Measurements from ENCODE around the gene KIF16B.

GRCh38 chr20:16363506-16364319 is 209.5 kb downstream of the KIF16B start:
- TF ChIP-seq CTCF (conservative IDR thresholded peaks at IDR 0.05; ENCODE audit: low read depth, low read length) (no peak), EZH2 (IDR thresholded peaks at IDR 0.05; ENCODE audit: borderline replicate concordance, low read depth, low read length, poor library complexity, severe bottlenecking) (no peak)
